H9 (cell line): ENCODE measurements around the gene OR5AL1. TPM values are rescaled to one million over a fixed set of nuclear protein-coding genes. Genes with fewer than 3 reads are reported as not detected.

ENCODE experiments used
- DNase-seq: peaks from one replicate; pipeline ENCODE4 v3.0.0-alpha.2; 2017
- H2AFZ ChIP-seq: one replicate; pipeline ENCODE4 v1.6.1; 2013; ENCODE audit warnings: mild to moderate bottlenecking, low read length, control low read depth, moderate library complexity
- H2AK5ac ChIP-seq: 2 replicates; pipeline ENCODE4 v1.6.1; 2013; ENCODE audit warnings: low read length, control low read depth, mixed read lengths; ENCODE audit not compliant: insufficient read length
- H2BK120ac ChIP-seq: one replicate; pipeline ENCODE4 v1.6.1; 2013; ENCODE audit warnings: low read depth, mild to moderate bottlenecking, low read length, control low read depth, inconsistent platforms; ENCODE audit not compliant: poor library complexity, severe bottlenecking
- H2BK12ac ChIP-seq: 2 replicates; pipeline ENCODE4 v1.6.1; 2013; ENCODE audit warnings: low read length, control low read depth, mixed read lengths, low read depth; ENCODE audit not compliant: insufficient read length
- H2BK15ac ChIP-seq: 2 replicates; pipeline ENCODE4 v1.6.1; 2013; ENCODE audit warnings: low read depth, low read length, control low read depth
- H2BK20ac ChIP-seq: one replicate; pipeline ENCODE4 v1.6.1; 2013; ENCODE audit warnings: low read depth, mild to moderate bottlenecking, low read length, control low read depth, inconsistent platforms; ENCODE audit not compliant: poor library complexity, severe bottlenecking
- H2BK5ac ChIP-seq: 2 replicates; pipeline ENCODE4 v1.6.1; 2013; ENCODE audit warnings: low read length, control low read depth, mixed read lengths; ENCODE audit not compliant: insufficient read length
- H3K14ac ChIP-seq: 2 replicates; pipeline ENCODE4 v1.6.1; 2013; ENCODE audit warnings: low read length, control low read depth; ENCODE audit not compliant: insufficient read depth
- H3K18ac ChIP-seq: 2 replicates; pipeline ENCODE4 v1.6.1; 2013; ENCODE audit warnings: low read depth, mild to moderate bottlenecking, mixed read lengths, low read length, control low read depth; ENCODE audit not compliant: insufficient read length
- H3K23ac ChIP-seq: 2 replicates; pipeline ENCODE4 v1.6.1; 2013; ENCODE audit warnings: low read length, control low read depth, mixed read lengths, low read depth; ENCODE audit not compliant: insufficient read length
- H3K23me2 ChIP-seq: 2 replicates; pipeline ENCODE4 v1.6.1; 2013; ENCODE audit warnings: low read depth, mild to moderate bottlenecking, mixed read lengths, low read length, control low read depth; ENCODE audit not compliant: insufficient read length, poor library complexity, severe bottlenecking
- H3K27ac ChIP-seq: 2 replicates; pipeline ENCODE4 v1.5.1; 2013; ENCODE audit warnings: low read length, control low read depth, mixed read lengths, low read depth; ENCODE audit not compliant: insufficient read length
- H3K27me3 ChIP-seq: 2 replicates; pipeline ENCODE4 v1.6.1; 2013; ENCODE audit warnings: low read length, control low read depth, inconsistent platforms; ENCODE audit not compliant: insufficient read depth
- H3K4ac ChIP-seq: 2 replicates; pipeline ENCODE4 v1.6.1; 2013; ENCODE audit warnings: low read depth, mild to moderate bottlenecking, control low read depth, inconsistent platforms, low read length, moderate library complexity
- H3K4me1 ChIP-seq: 2 replicates; pipeline ENCODE4 v1.6.1; 2013; ENCODE audit warnings: low read length, control low read depth, inconsistent platforms; ENCODE audit not compliant: insufficient read depth
- H3K4me2 ChIP-seq: 2 replicates; pipeline ENCODE4 v1.6.1; 2013; ENCODE audit warnings: low read length, control low read depth, mixed read lengths; ENCODE audit not compliant: insufficient read length, insufficient read depth
- H3K56ac ChIP-seq: 2 replicates; pipeline ENCODE4 v1.6.1; 2013; ENCODE audit warnings: low read depth, mild to moderate bottlenecking, mixed read lengths, low read length, control low read depth; ENCODE audit not compliant: insufficient read length
- H3K79me1 ChIP-seq: 2 replicates; pipeline ENCODE4 v1.6.1; 2013; ENCODE audit warnings: low read depth, mild to moderate bottlenecking, moderate library complexity, low read length, control low read depth, inconsistent platforms; ENCODE audit not compliant: insufficient read depth, poor library complexity, severe bottlenecking
- H3K79me2 ChIP-seq: 2 replicates; pipeline ENCODE4 v1.6.1; 2013; ENCODE audit warnings: low read length, control low read depth, inconsistent platforms; ENCODE audit not compliant: insufficient read depth
- H3K9ac ChIP-seq: 2 replicates; pipeline ENCODE4 v1.6.1; 2013; ENCODE audit warnings: low read length, control low read depth, mixed read lengths; ENCODE audit not compliant: insufficient read length; ENCODE audit errors: extremely low read depth
- H3K9me3 ChIP-seq: one replicate; pipeline ENCODE4 v1.6.1; 2013; ENCODE audit warnings: low read depth, low read length, inconsistent platforms; ENCODE audit not compliant: control insufficient read depth
- H3T11ph ChIP-seq: one replicate; pipeline ENCODE4 v1.6.1; 2013; ENCODE audit warnings: mild to moderate bottlenecking, low read length, control low read depth, inconsistent platforms
- H4K20me1 ChIP-seq: one replicate; pipeline ENCODE4 v1.6.1; 2013; ENCODE audit not compliant: control insufficient read depth, insufficient read length, insufficient read depth
- H4K5ac ChIP-seq: 2 replicates; pipeline ENCODE4 v1.6.1; 2013; ENCODE audit warnings: low read depth, mild to moderate bottlenecking, mixed read lengths, low read length, control low read depth; ENCODE audit not compliant: insufficient read length
- H4K8ac ChIP-seq: replicated peaks from 2 replicates; pipeline ENCODE4 v1.6.1; 2013; ENCODE audit warnings: low read length, control low read depth, mixed read lengths, low read depth; ENCODE audit not compliant: insufficient read length
- H4K91ac ChIP-seq: 2 replicates; pipeline ENCODE4 v1.6.1; 2013; ENCODE audit warnings: low read depth, mild to moderate bottlenecking, moderate library complexity, mixed read lengths, low read length, control low read depth; ENCODE audit not compliant: insufficient read length
- H3K27ac Mint-ChIP-seq, 3 experiments: 2 replicates in 2 of 3; 3 replicates in 1 of 3; pipeline ENCODE4 v1.8.0; 2020 to 2021; ENCODE audit warnings: mixed read lengths in 3 of 3, mild to moderate bottlenecking in 1 of 3, moderate library complexity in 1 of 3
- H3K27me3 Mint-ChIP-seq: 2 replicates; pipeline ENCODE4 v1.8.0; 2021; ENCODE audit warnings: low read depth, mild to moderate bottlenecking, moderate library complexity, mixed read lengths
- H3K36me3 Mint-ChIP-seq, 3 experiments: 2 replicates in 2 of 3; 3 replicates in 1 of 3; pipeline ENCODE4 v1.8.0; 2020 to 2021; ENCODE audit warnings: low read depth in 3 of 3, mixed read lengths in 3 of 3; ENCODE audit not compliant: insufficient read depth in 1 of 3
- H3K4me1 Mint-ChIP-seq, 2 experiments: 2 replicates each; pipeline ENCODE4 v1.8.0; 2020; ENCODE audit warnings: mixed read lengths in 2 of 2
- H3K4me3 Mint-ChIP-seq, 2 experiments: 2 replicates in 1 of 2; 3 replicates in 1 of 2; pipeline ENCODE4 v1.8.0; 2020 to 2021; ENCODE audit warnings: mild to moderate bottlenecking in 2 of 2, mixed read lengths in 2 of 2, moderate library complexity in 1 of 2
- H3K9me3 Mint-ChIP-seq, 2 experiments: 2 replicates in 1 of 2; 3 replicates in 1 of 2; pipeline ENCODE4 v1.8.0; 2020; ENCODE audit warnings: mild to moderate bottlenecking in 2 of 2, mixed read lengths in 2 of 2, moderate library complexity in 1 of 2
- CTCF ChIP-seq: fragments of 200-600 bp; sonication (generic); conservative IDR thresholded peaks from 3 replicates; pipeline ENCODE4 v1.8.0; 2021; ENCODE audit warnings: antibody characterized with exemption, mild to moderate bottlenecking
- WGBS: extraction: QIAGEN DNeasy Blood & Tissue Kit; methylation state at CpG from one replicate; pipeline ENCODE4 v1.1.7; 2013; ENCODE audit warnings: missing lambda C conversion rate, low lambda C conversion rate, mixed read lengths; ENCODE audit not compliant: insufficient read length; ENCODE audit errors: extremely low coverage; 5-methylcytosine and 5-hydroxymethylcytosine counted together
- total RNA-seq: library from RNA; stranded (reverse); gene quantifications from 2 replicates; pipeline ENCODE4 v1.2.1, GENCODE V29; 2021

Gene OR5AL1
- total RNA-seq, 1 experiment from 2014 or later, result not detected

- Histone ChIP-seq H3K27ac (no peak overlapping the region), H4K91ac (no peak overlapping the region), H3K56ac (no peak overlapping the region), H2AK5ac (no peak overlapping the region), H3K4me2 (no peak overlapping the region), H3K27me3 (no peaks in the 10 kb centered on the region), H4K8ac (no peak overlapping the region), H2BK5ac (no peak overlapping the region), H3K23ac (no peak overlapping the region), H2BK20ac (no peak overlapping the region), H3T11ph (no peak overlapping the region), H2BK15ac (no peak overlapping the region), H3K4me1 (no peaks in the 10 kb centered on the region), H4K5ac (no peak overlapping the region), H3K18ac (no peak overlapping the region), H3K9ac (no peak overlapping the region), H3K23me2 (no peaks in the 10 kb centered on the region), H2BK120ac (no peak overlapping the region), H2BK12ac (no peak overlapping the region), H3K14ac (no peak overlapping the region), H3K4ac (no peak overlapping the region), H4K20me1 (no peaks in the 10 kb centered on the region), H3K79me2 (no peaks in the 10 kb centered on the region), H3K79me1 (no peaks in the 10 kb centered on the region), H3K9me3 (no peaks in the 10 kb centered on the region), H2AFZ (no peak overlapping the region)
- DNase-seq, result no peak
- WGBS, result no CpG with 5 or more reads among the region's 3 CpGs
- Mint-ChIP-seq H3K4me3 (no peak overlapping the region), H3K36me3 (no peaks in the 10 kb centered on the region), H3K27me3 (no peaks in the 10 kb centered on the region), H3K27ac (no peak overlapping the region), H3K9me3 (peaks cover 0 to 2% of the 10 kb centered on the region in 2 experiments; a peak in 3 of 5 replicates), H3K4me1 (no peaks in the 10 kb centered on the region)
- no peak for TF ChIP-seq CTCF
These were observed 18.1 kb upstream of the OR5AL1 start for GRCh38 chr11:56394381-56394780.
